OCI-LY3 (cell line): ENCODE data around the gene CCDC40.

Experiments used
- CTCF ChIP-seq: fragments of 200-600, 300-600 bp; sonication (generic); IDR thresholded peaks from 2 replicates; pipeline ENCODE4 v1.5.1; 2014; ENCODE audit warnings: antibody characterized with exemption, low read length, low read depth
- EZH2phosphoT487 ChIP-seq: fragments of 200-600 bp; shearing (Covaris generic); IDR thresholded peaks from 2 replicates; pipeline ENCODE4 v1.6.1; 2018; ENCODE audit warnings: antibody characterized with exemption, mixed run types, low read depth

GRCh38 chr17:80003969-80004368 is 32.5 kb upstream of the CCDC40 start:
- TF ChIP-seq CTCF = no peak
- TF ChIP-seq EZH2phosphoT487 = no peak
